ENCODE data around the gene TBX1.

DNA sequence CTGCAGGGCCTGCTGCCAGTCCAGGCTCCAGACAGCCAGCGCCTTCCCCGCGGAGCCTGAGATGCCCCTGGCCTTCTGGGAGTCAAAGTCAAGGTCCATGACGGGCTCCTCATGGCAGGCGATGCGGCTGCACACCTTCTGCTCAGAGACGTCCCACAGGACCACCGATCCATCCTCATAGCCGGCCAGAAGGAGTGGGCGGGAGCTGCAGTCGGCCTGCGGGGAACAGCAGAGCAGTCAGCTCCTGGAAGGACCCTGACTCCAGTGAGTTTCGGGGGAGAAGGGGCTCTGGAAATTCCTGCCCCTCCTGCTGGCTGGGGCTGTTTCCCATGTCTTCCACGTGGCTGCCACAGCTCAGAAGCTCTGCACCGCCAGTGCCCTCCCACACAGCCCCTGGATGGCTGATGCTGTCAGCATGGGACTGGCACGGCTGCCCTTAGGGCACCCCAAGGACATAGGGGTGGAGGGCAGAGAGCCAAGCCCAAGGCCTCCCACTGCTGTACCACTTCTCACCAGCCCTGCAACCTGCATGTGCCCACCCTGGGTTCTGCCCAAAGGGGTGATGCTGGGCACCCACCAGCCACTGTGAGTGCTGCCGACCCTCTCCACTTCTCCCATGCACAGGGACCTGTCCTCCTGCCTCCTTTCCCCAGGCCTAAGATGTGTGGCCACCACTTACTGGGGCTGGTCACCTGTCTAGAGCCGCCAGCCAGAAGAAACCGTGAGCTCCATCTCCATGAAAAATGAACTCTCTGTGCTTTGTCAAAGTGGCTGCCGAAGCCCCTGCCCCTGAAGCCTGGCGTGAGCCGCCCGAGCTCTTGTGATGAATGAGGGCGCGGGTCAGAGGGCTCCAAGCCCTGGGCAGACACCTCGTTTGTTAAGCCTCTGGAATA lies 41.7 kb downstream of the TBX1 start:
- TF ChIP-seq, protein P1, sequence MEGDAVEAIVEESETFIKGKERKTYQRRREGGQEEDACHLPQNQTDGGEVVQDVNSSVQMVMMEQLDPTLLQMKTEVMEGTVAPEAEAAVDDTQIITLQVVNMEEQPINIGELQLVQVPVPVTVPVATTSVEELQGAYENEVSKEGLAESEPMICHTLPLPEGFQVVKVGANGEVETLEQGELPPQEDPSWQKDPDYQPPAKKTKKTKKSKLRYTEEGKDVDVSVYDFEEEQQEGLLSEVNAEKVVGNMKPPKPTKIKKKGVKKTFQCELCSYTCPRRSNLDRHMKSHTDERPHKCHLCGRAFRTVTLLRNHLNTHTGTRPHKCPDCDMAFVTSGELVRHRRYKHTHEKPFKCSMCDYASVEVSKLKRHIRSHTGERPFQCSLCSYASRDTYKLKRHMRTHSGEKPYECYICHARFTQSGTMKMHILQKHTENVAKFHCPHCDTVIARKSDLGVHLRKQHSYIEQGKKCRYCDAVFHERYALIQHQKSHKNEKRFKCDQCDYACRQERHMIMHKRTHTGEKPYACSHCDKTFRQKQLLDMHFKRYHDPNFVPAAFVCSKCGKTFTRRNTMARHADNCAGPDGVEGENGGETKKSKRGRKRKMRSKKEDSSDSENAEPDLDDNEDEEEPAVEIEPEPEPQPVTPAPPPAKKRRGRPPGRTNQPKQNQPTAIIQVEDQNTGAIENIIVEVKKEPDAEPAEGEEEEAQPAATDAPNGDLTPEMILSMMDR (IDR thresholded peaks at IDR 0.05 in 2 of 3, conservative IDR thresholded peaks at IDR 0.05 in 1 of 3; ENCODE audit: control insufficient read depth in 2 of 3, extremely low read depth in 1 of 3, insufficient read depth in 1 of 3, low read depth in 3 of 3, low read length in 3 of 3) = no peak
- TF ChIP-seq EZH2 (IDR thresholded peaks at IDR 0.05; ENCODE audit: borderline replicate concordance, control insufficient read depth, low read depth, low read length) (no peak), GABPA (IDR thresholded peaks at IDR 0.05; ENCODE audit: low read depth) (no peak), HDAC2 (IDR thresholded peaks at IDR 0.05) (no peak)
